Measurements from ENCODE around the gene HSD11B1.
"Not testable (repeated sequence)": the region's sequence is repeated elsewhere in the genome, so short reads cannot be mapped to it uniquely, and the experiment has no call there.

HSD11B1 gene

DNA sequence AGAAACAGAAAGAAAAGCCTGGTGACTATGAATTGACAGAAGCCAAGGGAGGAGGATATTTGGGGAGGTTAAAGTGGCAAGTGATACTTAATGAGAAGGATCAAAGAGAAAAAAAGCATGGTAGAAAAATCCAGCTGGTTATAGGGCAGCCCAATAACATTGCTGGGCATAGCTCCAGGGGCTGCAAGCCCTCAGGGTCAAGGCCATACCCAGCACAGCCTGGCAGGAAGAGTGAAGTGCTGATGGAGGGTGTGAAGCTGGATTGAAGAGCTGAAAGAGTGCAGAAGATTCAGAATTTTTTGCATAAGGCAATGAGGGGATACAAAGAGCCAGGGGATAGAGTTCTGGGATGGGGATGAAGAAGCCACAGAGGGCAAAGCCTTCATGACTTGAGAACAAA, 8.0 kb upstream of the HSD11B1 start:
- no peak overlapping the region for H3K27ac ChIP-seq (ENCODE audit: low read length)
- no peaks in the 10 kb centered on the region for H3K4me1 ChIP-seq (ENCODE audit: insufficient read depth, low read length)
- peaks cover 22% of the 10 kb centered on the region for H3K27me3 ChIP-seq (ENCODE audit: insufficient read depth, low read length)
- no peaks in the 10 kb centered on the region for H3K9me3 ChIP-seq (ENCODE audit: insufficient read depth, low read depth, low read length)
- no peak overlapping the region for H3K9ac ChIP-seq (ENCODE audit: low read depth, low read length)
- no peaks in the 10 kb centered on the region for H3K36me3 ChIP-seq (ENCODE audit: insufficient read depth, low read depth, low read length)
- no peak overlapping the region for H3K4me3 ChIP-seq (ENCODE audit: low read length)

DNA sequence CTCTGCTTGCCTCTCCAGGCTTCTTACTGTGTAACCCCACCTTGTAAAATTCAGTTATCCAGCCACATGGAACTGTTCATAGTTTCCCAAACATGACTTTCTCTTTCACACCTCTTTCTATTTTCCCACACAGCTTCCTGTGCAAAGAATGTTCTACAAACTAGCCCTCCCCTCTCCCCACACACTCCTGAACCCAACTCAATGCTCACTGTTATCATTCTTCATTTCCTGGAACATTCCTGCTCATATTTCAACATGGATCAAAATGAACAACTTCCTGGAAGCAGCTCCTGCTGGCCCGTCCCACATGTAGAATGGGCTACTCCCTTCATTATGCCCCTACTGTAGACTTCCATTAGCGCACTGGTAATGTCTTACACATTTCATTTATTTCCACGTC, 7.5 kb upstream of the HSD11B1 start:
- H3K27ac ChIP-seq (ENCODE audit: low read length) = no peak overlapping the region
- no peaks in the 10 kb centered on the region for H3K9me3 ChIP-seq (ENCODE audit: insufficient read depth, low read depth, low read length)
- H3K9ac ChIP-seq (ENCODE audit: low read depth, low read length) = no peak overlapping the region
- no peaks in the 10 kb centered on the region for H3K36me3 ChIP-seq (ENCODE audit: insufficient read depth, low read depth, low read length)
- no peaks in the 10 kb centered on the region for H3K4me1 ChIP-seq (ENCODE audit: insufficient read depth, low read length)
- no peak overlapping the region for H3K4me3 ChIP-seq (ENCODE audit: low read length)
- H3K27me3 ChIP-seq (ENCODE audit: insufficient read depth, low read length) = peaks cover 22% of the 10 kb centered on the region

DNA sequence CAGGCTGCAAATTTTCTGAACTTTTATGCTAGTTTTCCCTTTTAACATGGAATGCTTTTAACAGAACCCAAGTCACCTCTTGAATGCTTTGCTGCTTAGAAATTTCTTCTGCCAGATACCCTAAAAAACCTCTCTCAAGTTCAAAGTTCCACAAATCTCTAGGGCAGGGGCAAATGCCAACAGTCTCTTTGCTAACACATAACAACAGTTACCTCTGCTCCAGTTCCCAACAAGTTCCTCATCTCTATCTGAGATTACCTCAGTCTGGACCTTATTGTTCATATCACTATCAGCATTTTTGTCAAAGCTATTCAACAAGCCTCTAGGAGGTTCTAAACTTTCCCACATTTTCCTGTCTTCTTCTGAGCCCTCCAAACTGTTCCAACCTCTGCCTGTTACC, 4.0 kb upstream of the HSD11B1 start:
- H3K27ac ChIP-seq (ENCODE audit: low read length); H3K9me3 ChIP-seq (ENCODE audit: insufficient read depth, low read depth, low read length); H3K36me3 ChIP-seq (ENCODE audit: insufficient read depth, low read depth, low read length); H3K9ac ChIP-seq (ENCODE audit: low read depth, low read length); H3K4me3 ChIP-seq (ENCODE audit: low read length); H3K27me3 ChIP-seq (ENCODE audit: insufficient read depth, low read length); H3K4me1 ChIP-seq (ENCODE audit: insufficient read depth, low read length): not testable (repeated sequence)

DNA sequence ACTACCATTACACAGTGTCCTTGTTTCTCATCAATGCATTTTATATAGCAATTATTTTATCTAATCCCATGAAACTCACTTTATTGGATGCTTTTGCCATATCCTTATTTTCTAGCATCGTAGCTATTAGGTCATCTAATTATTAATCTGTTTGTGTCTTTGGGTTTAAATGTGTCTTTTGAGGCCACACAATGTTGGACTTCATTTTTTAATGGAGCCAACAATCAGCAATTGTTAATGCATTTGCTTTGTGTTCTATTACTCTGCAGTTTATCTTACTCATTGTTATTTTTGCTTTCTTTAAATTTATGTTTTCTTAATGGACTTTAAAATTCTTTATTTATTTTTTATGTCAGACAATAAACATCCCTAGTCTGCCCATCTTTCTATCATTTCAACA, 1.8 kb upstream of the HSD11B1 start:
- Histone ChIP-seq H3K9ac (ENCODE audit: low read depth, low read length) (no peak overlapping the region), H3K27me3 (ENCODE audit: insufficient read depth, low read length) (no peaks in the 10 kb centered on the region), H3K4me3 (ENCODE audit: low read length) (no peak overlapping the region), H3K4me1 (ENCODE audit: insufficient read depth, low read length) (no peaks in the 10 kb centered on the region), H3K36me3 (ENCODE audit: insufficient read depth, low read depth, low read length) (no peaks in the 10 kb centered on the region), H3K27ac (ENCODE audit: low read length) (no peak overlapping the region), H3K9me3 (ENCODE audit: insufficient read depth, low read depth, low read length) (no peaks in the 10 kb centered on the region)

DNA sequence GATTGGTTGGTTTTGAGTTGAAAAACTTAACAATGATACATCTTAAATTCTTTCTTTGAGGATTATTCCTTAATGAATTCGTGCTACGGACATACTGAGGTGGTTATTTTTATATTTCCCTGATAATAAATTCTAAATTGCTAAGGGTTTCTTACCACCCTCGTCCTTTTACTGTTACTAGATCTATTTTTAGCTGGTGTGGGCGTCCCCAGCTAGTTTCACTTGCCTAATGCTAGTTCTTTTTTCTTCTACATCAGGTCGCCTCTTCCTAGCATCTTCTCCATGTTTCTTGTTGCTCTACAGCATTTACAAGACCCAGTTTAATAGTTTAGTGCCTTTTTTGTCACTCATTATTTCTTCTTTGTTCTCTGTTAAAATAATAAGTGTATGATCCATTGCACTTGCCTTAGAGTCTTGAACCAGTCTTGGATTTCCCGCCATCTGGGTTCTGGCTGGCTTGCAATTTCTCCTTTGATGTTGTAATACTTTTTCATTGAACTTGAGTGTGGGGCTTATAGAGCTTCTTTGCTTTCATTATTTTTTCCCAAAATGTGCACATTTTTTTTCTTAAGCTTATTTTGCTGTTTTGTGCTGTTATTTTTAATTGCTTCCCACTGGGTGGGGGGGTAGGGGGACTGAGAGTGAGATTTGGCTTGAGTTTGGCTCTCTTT, 677 bp upstream of the HSD11B1 start:
- H3K9ac ChIP-seq (ENCODE audit: low read depth, low read length) = no peak overlapping the region
- no peaks in the 10 kb centered on the region for H3K27me3 ChIP-seq (ENCODE audit: insufficient read depth, low read length)
- H3K9me3 ChIP-seq (ENCODE audit: insufficient read depth, low read depth, low read length) = no peaks in the 10 kb centered on the region
- H3K27ac ChIP-seq (ENCODE audit: low read length) = no peak overlapping the region
- H3K36me3 ChIP-seq (ENCODE audit: insufficient read depth, low read depth, low read length) = no peaks in the 10 kb centered on the region
- no peak overlapping the region for H3K4me3 ChIP-seq (ENCODE audit: low read length)
- H3K4me1 ChIP-seq (ENCODE audit: insufficient read depth, low read length) = no peaks in the 10 kb centered on the region

DNA sequence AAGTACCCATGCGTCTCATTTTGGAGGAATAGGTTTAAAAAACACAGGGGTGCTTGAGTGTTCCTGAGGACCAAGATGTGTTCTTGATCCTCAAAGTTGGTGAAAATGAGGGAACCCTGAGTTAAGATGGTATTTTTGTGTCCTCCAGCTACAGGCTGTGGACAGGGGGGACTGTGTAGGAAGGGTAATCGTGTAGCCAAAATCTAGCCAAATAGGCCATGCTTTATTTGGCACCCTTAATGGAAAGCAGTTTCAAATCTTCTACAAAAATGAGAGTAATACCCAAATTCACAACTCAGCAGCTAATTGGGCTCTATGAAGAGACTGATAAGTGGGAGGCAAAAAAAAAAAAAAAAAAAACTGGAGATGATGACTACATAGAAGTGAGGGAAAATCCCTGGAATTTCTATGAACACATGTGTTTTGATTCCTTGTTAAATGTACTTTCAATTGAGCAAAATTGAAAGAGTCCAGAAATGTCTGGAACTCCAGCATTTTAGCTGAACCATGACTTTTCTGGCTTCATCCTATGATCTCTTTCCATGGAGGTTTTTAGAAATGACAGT, 470 bp downstream of the HSD11B1 start:
- no peak overlapping the region for H3K4me3 ChIP-seq (ENCODE audit: low read length)
- H3K4me1 ChIP-seq (ENCODE audit: insufficient read depth, low read length) = no peaks in the 10 kb centered on the region
- H3K27ac ChIP-seq (ENCODE audit: low read length) = no peak overlapping the region
- no peak overlapping the region for H3K9ac ChIP-seq (ENCODE audit: low read depth, low read length)
- no peaks in the 10 kb centered on the region; the same call in 1 of the 2 replicates for H3K27me3 ChIP-seq (ENCODE audit: insufficient read depth, low read length)
- no peaks in the 10 kb centered on the region for H3K36me3 ChIP-seq (ENCODE audit: insufficient read depth, low read depth, low read length)
- H3K9me3 ChIP-seq (ENCODE audit: insufficient read depth, low read depth, low read length) = no peaks in the 10 kb centered on the region

DNA sequence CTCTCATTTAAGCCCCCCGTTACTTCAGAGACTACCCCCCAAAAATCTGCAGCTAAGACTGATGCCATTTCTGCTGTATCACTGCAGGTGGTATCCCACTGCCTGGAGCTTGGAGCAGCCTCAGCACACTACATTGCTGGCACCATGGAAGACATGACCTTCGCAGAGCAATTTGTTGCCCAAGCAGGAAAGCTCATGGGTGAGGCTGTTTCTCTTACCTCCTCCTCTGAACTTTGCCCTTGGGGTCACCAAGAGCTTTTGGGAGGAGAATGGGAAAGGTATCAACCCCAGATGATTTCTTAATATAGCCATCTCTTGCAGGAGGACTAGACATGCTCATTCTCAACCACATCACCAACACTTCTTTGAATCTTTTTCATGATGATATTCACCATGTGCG, 2.0 kb downstream of the HSD11B1 start:
- Histone ChIP-seq H3K4me3 (ENCODE audit: low read length) (no peak overlapping the region), H3K9ac (ENCODE audit: low read depth, low read length) (no peak overlapping the region), H3K36me3 (ENCODE audit: insufficient read depth, low read depth, low read length) (no peaks in the 10 kb centered on the region), H3K4me1 (ENCODE audit: insufficient read depth, low read length) (no peaks in the 10 kb centered on the region), H3K27ac (ENCODE audit: low read length) (no peak overlapping the region), H3K9me3 (ENCODE audit: insufficient read depth, low read depth, low read length) (no peaks in the 10 kb centered on the region), H3K27me3 (ENCODE audit: insufficient read depth, low read length) (no peaks in the 10 kb centered on the region; the same call in 1 of the 2 replicates)

DNA sequence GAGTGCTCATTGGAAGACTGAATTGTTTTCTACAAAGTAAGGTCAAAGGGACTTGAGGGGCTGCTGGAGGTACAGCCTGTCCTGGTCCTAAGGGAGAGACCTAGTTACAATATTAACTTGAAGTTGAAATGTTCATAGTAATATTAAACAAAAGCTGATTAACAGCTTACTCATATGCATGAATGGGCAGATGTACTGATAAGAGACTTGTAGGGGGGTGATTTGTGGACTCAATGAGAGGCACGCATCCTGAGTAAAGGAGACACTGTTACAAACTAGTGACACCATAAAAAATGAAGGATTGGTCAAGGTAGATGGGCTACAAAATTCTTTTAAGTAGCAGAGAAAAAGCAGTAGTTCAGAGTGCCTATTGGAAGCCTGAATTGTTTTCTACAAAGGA, 2.7 kb downstream of the HSD11B1 start:
- H3K9me3 ChIP-seq (ENCODE audit: insufficient read depth, low read depth, low read length) = no peaks in the 10 kb centered on the region
- H3K27me3 ChIP-seq (ENCODE audit: insufficient read depth, low read length) = no peaks in the 10 kb centered on the region; the same call in 1 of the 2 replicates
- H3K4me3 ChIP-seq (ENCODE audit: low read length) = no peak overlapping the region
- no peaks in the 10 kb centered on the region for H3K36me3 ChIP-seq (ENCODE audit: insufficient read depth, low read depth, low read length)
- no peak overlapping the region for H3K9ac ChIP-seq (ENCODE audit: low read depth, low read length)
- H3K27ac ChIP-seq (ENCODE audit: low read length) = no peak overlapping the region
- no peaks in the 10 kb centered on the region for H3K4me1 ChIP-seq (ENCODE audit: insufficient read depth, low read length)

DNA sequence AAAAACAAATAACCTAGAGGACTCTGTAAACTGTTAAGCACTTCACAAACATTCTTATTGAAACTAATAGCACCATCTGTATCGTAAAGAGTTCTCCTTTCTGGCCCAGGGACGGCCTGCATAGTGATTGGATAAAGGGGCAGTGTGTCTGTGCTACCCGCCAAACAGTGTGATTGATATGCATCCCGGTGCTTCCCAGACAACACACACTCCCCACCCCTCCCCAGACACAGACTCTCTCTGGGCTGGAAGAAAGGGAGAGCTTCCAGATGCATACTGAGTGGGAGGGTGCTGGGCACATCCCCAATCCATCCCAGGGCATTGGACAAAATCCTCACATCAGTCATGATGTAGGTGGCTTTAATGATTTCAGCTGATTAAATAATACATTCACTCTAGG, 3.7 kb downstream of the HSD11B1 start:
- Histone ChIP-seq H3K27ac (ENCODE audit: low read length) (no peak overlapping the region), H3K9ac (ENCODE audit: low read depth, low read length) (no peak overlapping the region), H3K4me3 (ENCODE audit: low read length) (no peak overlapping the region), H3K4me1 (ENCODE audit: insufficient read depth, low read length) (no peaks in the 10 kb centered on the region), H3K36me3 (ENCODE audit: insufficient read depth, low read depth, low read length) (no peaks in the 10 kb centered on the region), H3K27me3 (ENCODE audit: insufficient read depth, low read length) (no peaks in the 10 kb centered on the region; the same call in 1 of the 2 replicates), H3K9me3 (ENCODE audit: insufficient read depth, low read depth, low read length) (no peaks in the 10 kb centered on the region)

DNA sequence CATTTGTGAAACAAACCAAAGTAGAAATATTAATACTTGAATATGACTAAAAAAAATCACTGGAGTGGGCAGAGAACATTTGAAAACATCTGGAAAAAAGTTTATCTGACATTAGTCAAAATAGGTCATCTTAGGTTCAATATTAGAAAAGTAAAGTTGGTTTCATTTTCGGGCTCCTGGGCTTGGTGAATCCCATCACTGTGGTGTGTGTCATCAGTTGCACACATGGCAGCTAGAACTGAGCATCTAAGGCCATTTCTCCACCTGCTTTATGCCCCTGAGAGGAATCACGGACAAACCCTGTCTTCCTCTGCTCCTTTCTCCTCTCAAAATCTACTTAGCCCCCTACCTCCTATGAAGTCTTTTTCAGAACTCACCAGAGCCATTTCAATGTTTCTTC, 5.4 kb downstream of the HSD11B1 start:
- Histone ChIP-seq H3K4me1 (ENCODE audit: insufficient read depth, low read length) (no peaks in the 10 kb centered on the region), H3K27me3 (ENCODE audit: insufficient read depth, low read length) (no peaks in the 10 kb centered on the region; the same call in 1 of the 2 replicates), H3K9me3 (ENCODE audit: insufficient read depth, low read depth, low read length) (no peaks in the 10 kb centered on the region), H3K4me3 (ENCODE audit: low read length) (no peak overlapping the region), H3K27ac (ENCODE audit: low read length) (no peak overlapping the region), H3K36me3 (ENCODE audit: insufficient read depth, low read depth, low read length) (no peaks in the 10 kb centered on the region), H3K9ac (ENCODE audit: low read depth, low read length) (no peak overlapping the region)

DNA sequence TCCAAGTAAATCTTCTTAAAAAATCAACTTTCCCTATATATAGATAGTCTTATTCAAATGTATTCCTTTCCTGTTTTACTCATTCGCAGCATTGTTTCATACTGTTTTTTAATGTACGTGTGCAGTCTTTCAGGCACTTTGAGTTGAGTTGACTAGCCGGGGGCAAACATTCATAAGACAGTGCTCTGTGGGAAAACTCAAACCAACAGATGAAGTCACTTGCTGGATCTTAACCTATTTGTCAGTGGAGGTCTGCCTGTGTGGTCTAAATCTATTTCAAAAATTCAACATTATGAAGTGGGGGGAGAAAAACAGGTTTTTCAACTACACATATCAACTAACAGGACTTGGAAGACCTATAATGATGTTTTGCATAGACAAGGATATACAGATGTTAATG, 6.2 kb downstream of the HSD11B1 start:
- Histone ChIP-seq H3K27ac (ENCODE audit: low read length) (no peak overlapping the region), H3K4me3 (ENCODE audit: low read length) (no peak overlapping the region), H3K36me3 (ENCODE audit: insufficient read depth, low read depth, low read length) (no peaks in the 10 kb centered on the region), H3K27me3 (ENCODE audit: insufficient read depth, low read length) (no peaks in the 10 kb centered on the region; the same call in 1 of the 2 replicates), H3K4me1 (ENCODE audit: insufficient read depth, low read length) (no peaks in the 10 kb centered on the region), H3K9me3 (ENCODE audit: insufficient read depth, low read depth, low read length) (no peaks in the 10 kb centered on the region), H3K9ac (ENCODE audit: low read depth, low read length) (no peak overlapping the region)

DNA sequence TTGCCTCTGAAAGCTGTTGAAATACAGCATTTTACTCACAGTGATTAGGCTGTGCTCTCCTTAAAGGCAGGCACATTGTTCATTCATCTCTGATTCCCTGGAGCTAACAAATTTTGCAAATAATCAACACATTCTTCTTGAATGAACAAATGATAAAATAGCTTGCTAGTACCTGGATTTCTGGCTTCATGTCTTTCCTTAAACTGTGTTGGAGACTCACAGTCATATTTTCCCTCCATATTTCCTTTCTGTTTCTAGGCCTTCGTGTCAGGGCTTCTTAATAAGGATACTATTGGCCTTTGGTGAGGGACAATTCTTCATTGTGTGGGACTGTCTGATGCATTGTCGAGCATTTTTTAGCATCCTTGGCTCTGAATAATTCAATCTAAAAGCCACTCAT, 9.7 kb downstream of the HSD11B1 start:
- Histone ChIP-seq H3K9me3 (ENCODE audit: insufficient read depth, low read depth, low read length) (no peaks in the 10 kb centered on the region), H3K9ac (ENCODE audit: low read depth, low read length) (no peak overlapping the region), H3K4me3 (ENCODE audit: low read length) (no peak overlapping the region), H3K4me1 (ENCODE audit: insufficient read depth, low read length) (no peaks in the 10 kb centered on the region), H3K36me3 (ENCODE audit: insufficient read depth, low read depth, low read length) (no peaks in the 10 kb centered on the region), H3K27ac (ENCODE audit: low read length) (no peak overlapping the region), H3K27me3 (ENCODE audit: insufficient read depth, low read length) (no peaks in the 10 kb centered on the region; the same call in 1 of the 2 replicates)
